Urinary bladder (tissue), 4 donors: Measurements from ENCODE around the gene ZFP57. TPM values are rescaled to one million over a fixed set of nuclear protein-coding genes. Genes with fewer than 3 reads are reported as not detected.

Experiments used
- DNase-seq: peaks from one replicate; pipeline ENCODE4 v3.0.0-alpha.2; 2015; ENCODE audit errors: extremely low spot score
- H3K27ac ChIP-seq: one replicate; pipeline ENCODE4 v1.5.1; 2013; ENCODE audit warnings: low read depth, mild to moderate bottlenecking, moderate library complexity
- H3K36me3 ChIP-seq: one replicate; pipeline ENCODE4 v1.6.1; 2013; ENCODE audit warnings: mild to moderate bottlenecking, moderate library complexity; ENCODE audit not compliant: insufficient read depth
- H3K4me1 ChIP-seq: one replicate; pipeline ENCODE4 v1.6.1; 2013; ENCODE audit warnings: mild to moderate bottlenecking, moderate library complexity; ENCODE audit not compliant: insufficient read depth
- H3K4me3 ChIP-seq: one replicate; pipeline ENCODE4 v1.5.1; 2013; ENCODE audit warnings: low read depth, low read length
- WGBS: extraction: QIAGEN DNeasy Blood & Tissue Kit; methylation state at CpG from one replicate; pipeline ENCODE4 v1.1.7; 2013; 5-methylcytosine and 5-hydroxymethylcytosine counted together
- polyA plus RNA-seq: library from polyadenylated mRNA; stranded (reverse); fragments of 200-250 nt; gene quantifications from one replicate; pipeline ENCODE4 v1.2.3, GENCODE V29; 2013
- total RNA-seq: library from RNA; depleted of rRNA; stranded (reverse); fragments of >200 nt; gene quantifications from one replicate; pipeline ENCODE4 v1.2.3, GENCODE V29; 2014
- donor health status: healthy with polysubstance abuse.
- donor health status: healthy.

Gene ZFP57
- total and polyA plus RNA-seq, 2 donors = not detected

- Histone ChIP-seq H3K27ac (no peak overlapping the region), H3K4me1 (no peaks in the 10 kb centered on the region), H3K4me3 (no peak overlapping the region), H3K36me3 (no peaks in the 10 kb centered on the region)
- no peak for DNase-seq
- WGBS = 76% methylated on average over 8 of the region's 8 CpGs
These were observed 29.5 kb upstream of the ZFP57 start for GRCh38 chr6:29710281-29710941.

- no peak for DNase-seq
- Histone ChIP-seq H3K4me1 (no peaks in the 10 kb centered on the region), H3K4me3 (no peak overlapping the region), H3K27ac (no peak overlapping the region), H3K36me3 (no peaks in the 10 kb centered on the region)
- 50% methylated on average over 4 of the region's 4 CpGs for WGBS
These were observed 28.2 kb upstream of the ZFP57 start for GRCh38 chr6:29709188-29709587.

- Histone ChIP-seq H3K4me3 (no peak overlapping the region), H3K36me3 (no peaks in the 10 kb centered on the region), H3K27ac (no peak overlapping the region), H3K4me1 (no peaks in the 10 kb centered on the region)
- DNase-seq = no peak
- WGBS = 60% methylated on average over 11 of the region's 11 CpGs
These were observed 27.7 kb upstream of the ZFP57 start for GRCh38 chr6:29708432-29709179.

GRCh38 chr6:29705389-29706231 is 24.7 kb upstream of the ZFP57 start:
- Histone ChIP-seq H3K4me1 (no peaks in the 10 kb centered on the region), H3K4me3 (no peak overlapping the region), H3K36me3 (no peaks in the 10 kb centered on the region), H3K27ac (no peak overlapping the region)
- no peak for DNase-seq
- WGBS = 32% methylated on average over 10 of the region's 10 CpGs

GRCh38 chr6:29702519-29703103 is 21.7 kb upstream of the ZFP57 start:
- Histone ChIP-seq H3K36me3 (no peaks in the 10 kb centered on the region), H3K27ac (no peak overlapping the region), H3K4me1 (no peaks in the 10 kb centered on the region), H3K4me3 (no peak overlapping the region)
- WGBS = 8% methylated on average over 17 of the region's 17 CpGs
- DNase-seq = no peak

GRCh38 chr6:29696147-29697125 is 15.5 kb upstream of the ZFP57 start:
- Histone ChIP-seq H3K4me1 (no peaks in the 10 kb centered on the region), H3K36me3 (no peaks in the 10 kb centered on the region), H3K4me3 (no peak overlapping the region), H3K27ac (no peak overlapping the region)
- 67% methylated on average over 10 of the region's 10 CpGs for WGBS
- no peak for DNase-seq

GRCh38 chr6:29694637-29695036 is 13.7 kb upstream of the ZFP57 start:
- DNase-seq = no peak
- Histone ChIP-seq H3K27ac (no peak overlapping the region), H3K4me1 (no peaks in the 10 kb centered on the region), H3K36me3 (no peaks in the 10 kb centered on the region), H3K4me3 (no peak overlapping the region)
- WGBS = 71% methylated on average over 3 of the region's 3 CpGs

GRCh38 chr6:29685718-29686326 is 4.9 kb upstream of the ZFP57 start:
- no peaks in the 10 kb centered on the region for H3K4me1 ChIP-seq
- DNase-seq = no peak
- WGBS = 61% methylated on average over 15 of the region's 15 CpGs
- H3K36me3 ChIP-seq = no peaks in the 10 kb centered on the region
- H3K4me3 ChIP-seq = no peak overlapping the region
- no peak overlapping the region for H3K27ac ChIP-seq

GRCh38 chr6:29681811-29682210 is 859 bp upstream of the ZFP57 start:
- no peak for DNase-seq
- H3K27ac ChIP-seq = no peak overlapping the region
- no peaks in the 10 kb centered on the region for H3K4me1 ChIP-seq
- 90% methylated on average over 8 of the region's 8 CpGs for WGBS
- H3K36me3 ChIP-seq = no peaks in the 10 kb centered on the region
- no peak overlapping the region for H3K4me3 ChIP-seq

GRCh38 chr6:29680416-29680815 is 536 bp downstream of the ZFP57 start:
- WGBS = 87% methylated on average over 24 of the region's 24 CpGs
- Histone ChIP-seq H3K27ac (no peak overlapping the region), H3K4me1 (no peaks in the 10 kb centered on the region), H3K4me3 (no peak overlapping the region), H3K36me3 (no peaks in the 10 kb centered on the region)
- DNase-seq = no peak

GRCh38 chr6:29679962-29680361 is 990 bp downstream of the ZFP57 start:
- Histone ChIP-seq H3K4me3 (no peak overlapping the region), H3K27ac (no peak overlapping the region), H3K4me1 (no peaks in the 10 kb centered on the region), H3K36me3 (no peaks in the 10 kb centered on the region)
- WGBS = 77% methylated on average over 13 of the region's 13 CpGs
- DNase-seq = no peak

- Histone ChIP-seq H3K36me3 (no peaks in the 10 kb centered on the region), H3K4me1 (no peaks in the 10 kb centered on the region), H3K4me3 (no peak overlapping the region), H3K27ac (no peak overlapping the region)
- DNase-seq = no peak
- 94% methylated on average over 5 of the region's 5 CpGs for WGBS
These were observed 2.8 kb downstream of the ZFP57 start for GRCh38 chr6:29678114-29678513.
